B cell (primary cell): ENCODE data around the gene TGFBR3L. TPM values are rescaled to one million over a fixed set of nuclear protein-coding genes. Genes with fewer than 3 reads are reported as not detected.
"Not testable (repeated sequence)": the region's sequence is repeated elsewhere in the genome, so short reads cannot be mapped to it uniquely, and the experiment has no call there.

Experiments
- ATAC-seq: fragments of 200-7000 bp; cut with Tn5 transposase; one replicate; pipeline ENCODE4 v1.10.0; 2021; ENCODE audit warnings: low read depth, mild to moderate bottlenecking, moderate number of reproducible peaks, moderate library complexity
- CTCF ChIA-PET: fragments of 350-600 bp; sonication (Branson Sonifier 250); formaldehyde crosslinking; loops from one replicate; lab custom pipeline; 2021; ENCODE audit warnings: antibody characterized with exemption, inconsistent platforms; lab: Charles Lee
- POLR2A ChIA-PET: fragments of 350-600 bp; sonication (Branson Sonifier 250); formaldehyde crosslinking; loops from one replicate; lab custom pipeline; 2021; ENCODE audit warnings: antibody characterized with exemption; lab: Charles Lee
- DNase-seq: peaks from one replicate; pipeline ENCODE4 v3.0.0; 2013
- H2AFZ ChIP-seq: 2 replicates; pipeline ENCODE4 v1.6.1; 2012; ENCODE audit warnings: mild to moderate bottlenecking, low read depth, low read length; ENCODE audit not compliant: insufficient read depth, poor library complexity, severe bottlenecking
- H3K27ac ChIP-seq, 2 donors: 1 replicate in 1 of 2; 2 replicates in 1 of 2; pipeline ENCODE4 v1.5.1; 2012 to 2013; ENCODE audit warnings: low read length in 2 of 2, mild to moderate bottlenecking in 2 of 2, moderate library complexity in 1 of 2
- H3K27me3 ChIP-seq, 4 experiments: fragments of 200-600 bp in 1 of 4; sonication (generic) in 1 of 4; replicated peaks in 1 of 4; 1 replicate in 2 of 4; 2 replicates in 2 of 4; pipeline versions ENCODE4 v1.6.1 to v1.7.0; 2013 to 2016; ENCODE audit warnings: low read length in 3 of 4, mild to moderate bottlenecking in 2 of 4, mixed read lengths in 1 of 4, moderate library complexity in 1 of 4; ENCODE audit not compliant: insufficient read depth in 4 of 4, control insufficient read depth in 3 of 4; ENCODE audit errors: control extremely low read depth in 1 of 4
- H3K36me3 ChIP-seq, 2 experiments: replicated peaks in 1 of 2; 1 replicate in 1 of 2; 2 replicates in 1 of 2; pipeline versions ENCODE4 v1.6.1 to v1.7.1; 2013; ENCODE audit warnings: low read length in 1 of 2; ENCODE audit not compliant: insufficient read depth in 2 of 2, control insufficient read depth in 1 of 2; ENCODE audit errors: control extremely low read depth in 1 of 2, extremely low read depth in 1 of 2
- H3K4me1 ChIP-seq, 2 donors: fragments of 200-600 bp in 1 of 2; sonication (generic) in 1 of 2; 1 replicate in 1 of 2; 2 replicates in 1 of 2; pipeline versions ENCODE4 v1.5.1 to v1.6.1; 2013 to 2017; ENCODE audit warnings: low read length in 2 of 2; ENCODE audit not compliant: control insufficient read depth in 2 of 2, insufficient read depth in 2 of 2
- H3K4me2 ChIP-seq: replicated peaks from 2 replicates; pipeline ENCODE3; 2012; ENCODE audit warnings: mild to moderate bottlenecking, low read depth, low read length; ENCODE audit not compliant: poor library complexity, severe bottlenecking
- H3K4me3 ChIP-seq, 5 experiments: fragments of 200-600 bp in 1 of 5; sonication (generic) in 1 of 5; 1 replicate in 3 of 5; 2 replicates in 2 of 5; pipeline versions ENCODE4 v1.5.1 to v1.7.0; 2011 to 2016; ENCODE audit warnings: low read length in 4 of 5, mild to moderate bottlenecking in 4 of 5, low read depth in 2 of 5, control low read depth in 1 of 5, moderate library complexity in 1 of 5; ENCODE audit not compliant: insufficient read depth in 1 of 5; ENCODE audit errors: control extremely low read depth in 1 of 5, extremely low read depth in 1 of 5
- H3K79me2 ChIP-seq: fragments of 200-600 bp; sonication (generic); one replicate; pipeline ENCODE4 v1.6.0; 2016; ENCODE audit warnings: low read length; ENCODE audit not compliant: control insufficient read depth, insufficient read depth
- H3K9ac ChIP-seq: fragments of 200-600 bp; sonication (generic); 2 replicates; pipeline ENCODE4 v1.6.1; 2017; ENCODE audit warnings: mild to moderate bottlenecking, low read length, moderate library complexity
- H3K9me3 ChIP-seq, 3 donors: one replicate each; pipeline versions ENCODE4 v1.6.1 to v1.7.1; 2013; ENCODE audit warnings: low read length in 2 of 3; ENCODE audit not compliant: control insufficient read depth in 2 of 3, insufficient read depth in 1 of 3; ENCODE audit errors: control extremely low read depth in 1 of 3
- H4K20me1 ChIP-seq: 2 replicates; pipeline ENCODE4 v1.6.0; 2012; ENCODE audit warnings: mild to moderate bottlenecking, low read length; ENCODE audit not compliant: insufficient read depth, control insufficient read depth, poor library complexity, severe bottlenecking
- H3K27ac Mint-ChIP-seq: one replicate; pipeline ENCODE4 v1.8.0; 2021; ENCODE audit warnings: mixed read lengths
- H3K27me3 Mint-ChIP-seq: one replicate; pipeline ENCODE4 v1.8.0; 2021; ENCODE audit warnings: mixed read lengths
- H3K4me1 Mint-ChIP-seq: one replicate; pipeline ENCODE4 v1.8.0; 2021; ENCODE audit warnings: mixed read lengths
- H3K4me3 Mint-ChIP-seq: one replicate; pipeline ENCODE4 v1.8.0; 2021; ENCODE audit warnings: mixed read lengths
- H3K9me3 Mint-ChIP-seq: one replicate; pipeline ENCODE4 v1.8.0; 2022; ENCODE audit warnings: mixed read lengths; ENCODE audit not compliant: insufficient read depth
- CTCF ChIP-seq: fragments of 200-600 bp; IDR thresholded peaks from one replicate; pipeline ENCODE4 v1.8.0; 2022; ENCODE audit warnings: antibody characterized with exemption, mild to moderate bottlenecking
- EZH2 ChIP-seq: IDR thresholded peaks from 2 replicates; pipeline ENCODE4 v1.6.1; 2012; ENCODE audit warnings: borderline replicate concordance, low read depth, mild to moderate bottlenecking, moderate library complexity, low read length; ENCODE audit not compliant: insufficient read depth, poor library complexity, severe bottlenecking
- WGBS: methylation state at CpG from one replicate; pipeline ENCODE4 v1.1.5; 2013; ENCODE audit warnings: missing lambda C conversion rate; ENCODE audit not compliant: insufficient coverage; 5-methylcytosine and 5-hydroxymethylcytosine counted together
- intact Hi-C: fragments of 100-400 bp; cut with micrococcal nuclease; formaldehyde crosslinking; loops from one replicate; pipeline ENCODE4 v1.10.0; 2022
- polyA plus RNA-seq: library from polyadenylated mRNA; depleted of rRNA; stranded (reverse); fragments of >200 nt; gene quantifications from 2 replicates; pipeline ENCODE4 v1.2.3, GENCODE V29; 2012
- total RNA-seq, 2 donors: library from RNA; stranded (reverse); fragments of 120-200 nt in 1 of 2; gene quantifications; 1 replicate in 1 of 2; 2 replicates in 1 of 2; pipeline versions ENCODE4 v1.2.3 to v1.2.4, GENCODE V29; 2013 to 2022

Gene TGFBR3L
- total and polyA plus RNA-seq, 2 donors (not counting 1 experiment from before 2014, with no cell fraction given) = 0.21 to 0.22 TPM

- Histone ChIP-seq H3K4me3 (peak overlapping the region in 2 of 5 experiments; percentile 18), H4K20me1 (peaks cover 53% of the 10 kb centered on the region), H3K4me1 (peaks cover 57 to 58% of the 10 kb centered on the region in 2 donors), H2AFZ (peak overlapping the region; percentile 61), H3K9me3 (peaks cover 0 to 28% (median 0%) of the 10 kb centered on the region in 3 donors), H3K4me2 (peak overlapping the region; percentile 87), H3K9ac (peak overlapping the region; percentile 52), H3K36me3 (peaks cover 0 to 12% of the 10 kb centered on the region in 2 experiments), H3K27me3 (peaks cover 0 to 47% (median 25%) of the 10 kb centered on the region in 4 experiments)
- ATAC-seq, H3K27ac ChIP-seq, DNase-seq, intact Hi-C loops, POLR2A ChIA-PET, H3K79me2 ChIP-seq, H3K9me3 Mint-ChIP-seq: not testable (repeated sequence)
- H3K27ac Mint-ChIP-seq = peak overlapping the region; percentile 70
- H3K27me3 Mint-ChIP-seq = peaks cover 24% of the 10 kb centered on the region
- TF ChIP-seq CTCF = peak; percentile 30
- CTCF ChIA-PET = interaction anchor here (0.7 to 3.7 kb wide), 9 partner anchors 9 to 89 kb away, joined by 3 to 21 read pairs (median 3); partner anchors contain the start of genes MAP2K7 and TIMM44
- peak overlapping the region; percentile 78 for H3K4me3 Mint-ChIP-seq
- WGBS = 29% methylated on average over 15 of the region's 29 CpGs
- peaks cover 45% of the 10 kb centered on the region for H3K4me1 Mint-ChIP-seq
Observed at GRCh38 chr19:7918062-7918614, 3.5 kb downstream of the TGFBR3L start.

- Histone ChIP-seq H4K20me1 (peaks cover 50% of the 10 kb centered on the region), H3K4me3 (no peak overlapping the region), H3K4me2 (peak overlapping the region; percentile 93), H2AFZ (no peak overlapping the region), H3K4me1 (peaks cover 57 to 58% of the 10 kb centered on the region in 2 donors), H3K79me2 (peaks cover 6% of the 10 kb centered on the region), H3K27me3 (peaks cover 0 to 47% (median 25%) of the 10 kb centered on the region in 4 experiments), H3K27ac (no peak overlapping the region), H3K36me3 (peaks cover 0 to 13% of the 10 kb centered on the region in 2 experiments), H3K9ac (no peak overlapping the region), H3K9me3 (peaks cover 0 to 28% (median 0%) of the 10 kb centered on the region in 3 donors)
- DNase-seq (no peak), ATAC-seq (no peak)
- intact Hi-C loops = no loop called here
- Mint-ChIP-seq H3K4me1 (peaks cover 46% of the 10 kb centered on the region), H3K4me3 (peak overlapping the region; percentile 95), H3K9me3 (no peaks in the 10 kb centered on the region), H3K27ac (no peak overlapping the region), H3K27me3 (peaks cover 24% of the 10 kb centered on the region)
- ChIA-PET POLR2A (interaction anchor here (0.5 to 2.8 kb wide), 4 partner anchors 7 to 92 kb away, joined by 3 to 29 read pairs (median 9); partner anchors contain the start of genes MAP2K7 and TIMM44), CTCF (interaction anchor here (1.2 to 3.8 kb wide), 8 partner anchors 10 to 89 kb away, joined by 3 to 28 read pairs (median 12); partner anchors contain the start of genes MAP2K7 and TIMM44)
- TF ChIP-seq EZH2 (no peak), CTCF (no peak)
- WGBS = 39% methylated on average over 30 of the region's 42 CpGs
Observed at GRCh38 chr19:7918615-7919421, 4.2 kb downstream of the TGFBR3L start.
